Activated T-cell treated with anti-CD3 and anti-CD28 coated beads, Interleukin-2, amount 50 U/mL, for 24 hours (primary cell): ENCODE results near the gene MTMR1.
A peak's percentile ranks its signal among the peaks of the same experiment; 100 is the strongest.

ENCODE experiments used
- DNase-seq: peaks from one replicate; pipeline ENCODE4 v3.0.0-alpha.2; 2020
- H3K27ac Mint-ChIP-seq: 2 replicates; pipeline ENCODE4 v1.8.0; 2020; ENCODE audit warnings: mild to moderate bottlenecking, mixed read lengths
- H3K27me3 Mint-ChIP-seq: 2 replicates; pipeline ENCODE4 v1.8.0; 2020; ENCODE audit warnings: mixed read lengths
- H3K36me3 Mint-ChIP-seq: 2 replicates; pipeline ENCODE4 v1.8.0; 2020; ENCODE audit warnings: low read depth, mixed read lengths
- H3K4me1 Mint-ChIP-seq: 2 replicates; pipeline ENCODE4 v1.8.0; 2020; ENCODE audit warnings: low read depth, mixed read lengths
- H3K4me3 Mint-ChIP-seq: 2 replicates; pipeline ENCODE4 v1.8.0; 2020; ENCODE audit warnings: mild to moderate bottlenecking, moderate library complexity, mixed read lengths
- H3K9me3 Mint-ChIP-seq: 2 replicates; pipeline ENCODE4 v1.8.0; 2020; ENCODE audit warnings: mixed read lengths

The MTMR1 gene

GRCh38 chrX:150712619-150713018 lies 19.4 kb downstream of the MTMR1 start:
- Mint-ChIP-seq H3K4me1 (peaks cover 48% of the 10 kb centered on the region), H3K36me3 (peaks cover 17% of the 10 kb centered on the region), H3K9me3 (no peaks in the 10 kb centered on the region), H3K27ac (peak overlapping the region; percentile 7), H3K4me3 (no peak overlapping the region), H3K27me3 (peaks cover 22% of the 10 kb centered on the region)
- DNase-seq: no peak

GRCh38 chrX:150715184-150715583 lies 22.0 kb downstream of the MTMR1 start:
- H3K27ac Mint-ChIP-seq: peak overlapping the region; percentile 71
- no peak for DNase-seq
- no peaks in the 10 kb centered on the region for H3K9me3 Mint-ChIP-seq
- H3K36me3 Mint-ChIP-seq: peaks cover 17% of the 10 kb centered on the region
- no peak overlapping the region for H3K4me3 Mint-ChIP-seq
- H3K4me1 Mint-ChIP-seq: peaks cover 33% of the 10 kb centered on the region
- H3K27me3 Mint-ChIP-seq: peaks cover 23% of the 10 kb centered on the region

- peaks cover 27% of the 10 kb centered on the region for H3K36me3 Mint-ChIP-seq
- H3K4me1 Mint-ChIP-seq: peaks cover 26% of the 10 kb centered on the region
- peaks cover 18% of the 10 kb centered on the region for H3K27me3 Mint-ChIP-seq
- H3K4me3 Mint-ChIP-seq: no peak overlapping the region
- H3K9me3 Mint-ChIP-seq: no peaks in the 10 kb centered on the region
- no peak for DNase-seq
- no peak overlapping the region for H3K27ac Mint-ChIP-seq
Measured at GRCh38 chrX:150719621-150720020, 26.4 kb downstream of the MTMR1 start.

- Mint-ChIP-seq H3K9me3 (no peaks in the 10 kb centered on the region), H3K4me1 (peaks cover 17% of the 10 kb centered on the region), H3K36me3 (peaks cover 63% of the 10 kb centered on the region), H3K27me3 (peaks cover 25% of the 10 kb centered on the region), H3K4me3 (no peak overlapping the region), H3K27ac (no peak overlapping the region)
- DNase-seq: no peak
Measured at GRCh38 chrX:150729956-150730355, 36.8 kb downstream of the MTMR1 start.

- Mint-ChIP-seq H3K9me3 (no peaks in the 10 kb centered on the region), H3K27me3 (peaks cover 24% of the 10 kb centered on the region), H3K27ac (no peak overlapping the region), H3K36me3 (peaks cover 68% of the 10 kb centered on the region), H3K4me1 (peaks cover 22% of the 10 kb centered on the region), H3K4me3 (no peak overlapping the region)
- DNase-seq: no peak
Measured at GRCh38 chrX:150730719-150731118, 37.5 kb downstream of the MTMR1 start.

GRCh38 chrX:150731795-150732194 lies 38.6 kb downstream of the MTMR1 start:
- H3K9me3 Mint-ChIP-seq: no peaks in the 10 kb centered on the region
- peak overlapping the region; percentile 19 for H3K27ac Mint-ChIP-seq
- H3K4me3 Mint-ChIP-seq: no peak overlapping the region
- peak; percentile 40 for DNase-seq
- H3K36me3 Mint-ChIP-seq: peaks cover 74% of the 10 kb centered on the region
- peaks cover 22% of the 10 kb centered on the region for H3K27me3 Mint-ChIP-seq
- H3K4me1 Mint-ChIP-seq: peaks cover 28% of the 10 kb centered on the region

- Mint-ChIP-seq H3K36me3 (peaks cover 86% of the 10 kb centered on the region), H3K4me3 (no peak overlapping the region), H3K27me3 (peaks cover 19% of the 10 kb centered on the region), H3K4me1 (peaks cover 26% of the 10 kb centered on the region), H3K27ac (peak overlapping the region; percentile 65), H3K9me3 (no peaks in the 10 kb centered on the region)
- no peak for DNase-seq
Measured at GRCh38 chrX:150736475-150736874, 43.3 kb downstream of the MTMR1 start.

- H3K4me1 Mint-ChIP-seq: peaks cover 7% of the 10 kb centered on the region
- peaks cover 71% of the 10 kb centered on the region for H3K36me3 Mint-ChIP-seq
- H3K27ac Mint-ChIP-seq: no peak overlapping the region
- no peaks in the 10 kb centered on the region for H3K27me3 Mint-ChIP-seq
- H3K4me3 Mint-ChIP-seq: no peak overlapping the region
- H3K9me3 Mint-ChIP-seq: no peaks in the 10 kb centered on the region
- DNase-seq: no peak
Measured at GRCh38 chrX:150752124-150752523, 58.9 kb downstream of the MTMR1 start.

GRCh38 chrX:150753357-150753756 lies 60.2 kb downstream of the MTMR1 start:
- no peaks in the 10 kb centered on the region for H3K9me3 Mint-ChIP-seq
- no peaks in the 10 kb centered on the region for H3K27me3 Mint-ChIP-seq

GRCh38 chrX:150753968-150754367 lies 60.8 kb downstream of the MTMR1 start:
- H3K27me3 Mint-ChIP-seq: no peaks in the 10 kb centered on the region
- H3K4me1 Mint-ChIP-seq: peaks cover 7% of the 10 kb centered on the region
- DNase-seq: no peak
- H3K36me3 Mint-ChIP-seq: peaks cover 82% of the 10 kb centered on the region
- peak overlapping the region; percentile 6 for H3K27ac Mint-ChIP-seq
- H3K4me3 Mint-ChIP-seq: no peak overlapping the region
- no peaks in the 10 kb centered on the region for H3K9me3 Mint-ChIP-seq

More at GRCh38 chrX:150753357-150753756, 60.2 kb downstream of the MTMR1 start:
- peaks cover 78% of the 10 kb centered on the region for H3K36me3 Mint-ChIP-seq
- no peak for DNase-seq
- peaks cover 7% of the 10 kb centered on the region for H3K4me1 Mint-ChIP-seq
- no peak overlapping the region for H3K4me3 Mint-ChIP-seq
- no peak overlapping the region for H3K27ac Mint-ChIP-seq

- Mint-ChIP-seq H3K27me3 (no peaks in the 10 kb centered on the region), H3K9me3 (no peaks in the 10 kb centered on the region), H3K36me3 (peaks cover 60% of the 10 kb centered on the region), H3K4me1 (peaks cover 7% of the 10 kb centered on the region), H3K4me3 (no peak overlapping the region), H3K27ac (no peak overlapping the region)
- no peak for DNase-seq
Measured at GRCh38 chrX:150757371-150757770, 64.2 kb downstream of the MTMR1 start.

GRCh38 chrX:150759568-150760416 lies 66.6 kb downstream of the MTMR1 start:
- Mint-ChIP-seq H3K4me3 (no peak overlapping the region), H3K9me3 (no peaks in the 10 kb centered on the region), H3K27me3 (no peaks in the 10 kb centered on the region), H3K27ac (no peak overlapping the region), H3K36me3 (peaks cover 55% of the 10 kb centered on the region), H3K4me1 (peaks cover 7% of the 10 kb centered on the region)
- no peak for DNase-seq

- Mint-ChIP-seq H3K9me3 (no peaks in the 10 kb centered on the region), H3K4me3 (no peak overlapping the region), H3K27ac (peak overlapping the region; percentile 29), H3K27me3 (no peaks in the 10 kb centered on the region), H3K4me1 (no peaks in the 10 kb centered on the region), H3K36me3 (peaks cover 46% of the 10 kb centered on the region)
- DNase-seq: no peak
Measured at GRCh38 chrX:150761176-150761818, 68.1 kb downstream of the MTMR1 start.

GRCh38 chrX:150761819-150762216 lies 68.6 kb downstream of the MTMR1 start:
- Mint-ChIP-seq H3K9me3 (no peaks in the 10 kb centered on the region), H3K27me3 (no peaks in the 10 kb centered on the region)

More at GRCh38 chrX:150761819-150762216, 68.6 kb downstream of the MTMR1 start:
- Mint-ChIP-seq H3K27ac (no peak overlapping the region), H3K36me3 (peaks cover 48% of the 10 kb centered on the region), H3K4me3 (no peak overlapping the region), H3K4me1 (no peaks in the 10 kb centered on the region)
- no peak for DNase-seq
